ENCODE data around the gene KCNJ15.

The KCNJ15 gene

DNA sequence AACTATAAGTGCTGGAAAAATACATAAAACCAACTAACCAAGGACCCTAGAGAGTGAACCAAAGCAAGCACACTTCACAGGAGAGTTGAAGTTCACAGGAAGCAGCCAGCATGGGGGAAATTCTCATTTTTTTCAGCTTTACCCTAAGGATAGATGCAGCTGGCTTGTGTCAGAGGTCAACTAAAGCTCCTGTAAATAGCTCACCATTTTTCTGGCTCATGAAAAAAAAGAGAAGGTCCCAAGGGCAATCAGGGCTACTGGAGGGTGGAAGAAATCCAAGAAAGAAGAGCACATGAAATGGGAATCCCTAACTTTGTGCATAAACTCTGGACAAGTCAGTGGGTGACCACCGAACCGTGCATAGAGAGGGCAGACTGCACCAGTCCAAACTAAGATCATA is 58.3 kb downstream of the KCNJ15 start:
- TF ChIP-seq, protein P1, sequence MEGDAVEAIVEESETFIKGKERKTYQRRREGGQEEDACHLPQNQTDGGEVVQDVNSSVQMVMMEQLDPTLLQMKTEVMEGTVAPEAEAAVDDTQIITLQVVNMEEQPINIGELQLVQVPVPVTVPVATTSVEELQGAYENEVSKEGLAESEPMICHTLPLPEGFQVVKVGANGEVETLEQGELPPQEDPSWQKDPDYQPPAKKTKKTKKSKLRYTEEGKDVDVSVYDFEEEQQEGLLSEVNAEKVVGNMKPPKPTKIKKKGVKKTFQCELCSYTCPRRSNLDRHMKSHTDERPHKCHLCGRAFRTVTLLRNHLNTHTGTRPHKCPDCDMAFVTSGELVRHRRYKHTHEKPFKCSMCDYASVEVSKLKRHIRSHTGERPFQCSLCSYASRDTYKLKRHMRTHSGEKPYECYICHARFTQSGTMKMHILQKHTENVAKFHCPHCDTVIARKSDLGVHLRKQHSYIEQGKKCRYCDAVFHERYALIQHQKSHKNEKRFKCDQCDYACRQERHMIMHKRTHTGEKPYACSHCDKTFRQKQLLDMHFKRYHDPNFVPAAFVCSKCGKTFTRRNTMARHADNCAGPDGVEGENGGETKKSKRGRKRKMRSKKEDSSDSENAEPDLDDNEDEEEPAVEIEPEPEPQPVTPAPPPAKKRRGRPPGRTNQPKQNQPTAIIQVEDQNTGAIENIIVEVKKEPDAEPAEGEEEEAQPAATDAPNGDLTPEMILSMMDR (IDR thresholded peaks at IDR 0.05; ENCODE audit: extremely low read depth, insufficient read depth, missing control alignments), result no peak
- in situ Hi-C loops (cut with MboI; ENCODE audit: low pct_unique_long_range_greater_than_20kb, low sequenced_read_pairs, unreplicated experiment), result no loop called here
- DNase-seq (ENCODE audit: low spot score), result no peak

DNA sequence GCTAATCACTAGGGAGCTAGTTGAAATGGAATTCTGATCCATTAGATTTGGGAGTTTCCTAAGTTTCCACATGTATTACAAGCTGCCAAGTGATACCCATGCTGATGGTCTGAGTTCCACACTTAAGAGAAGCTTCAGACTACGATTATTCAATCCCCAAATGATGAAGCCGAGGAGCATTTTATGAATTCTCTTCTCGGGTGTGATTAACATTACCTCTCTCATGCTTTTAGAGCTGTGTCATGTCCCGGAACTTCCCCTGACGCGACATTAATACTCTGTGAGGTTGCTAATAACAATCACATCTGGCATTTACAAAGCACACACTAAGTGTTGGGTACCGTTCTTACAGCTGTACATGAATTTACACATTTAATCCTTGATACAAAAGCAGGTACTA is 63.0 kb downstream of the KCNJ15 start:
- DNase-seq (ENCODE audit: low spot score), result no peak
- in situ Hi-C loops (cut with MboI; ENCODE audit: low pct_unique_long_range_greater_than_20kb, low sequenced_read_pairs, unreplicated experiment), result no loop called here

DNA sequence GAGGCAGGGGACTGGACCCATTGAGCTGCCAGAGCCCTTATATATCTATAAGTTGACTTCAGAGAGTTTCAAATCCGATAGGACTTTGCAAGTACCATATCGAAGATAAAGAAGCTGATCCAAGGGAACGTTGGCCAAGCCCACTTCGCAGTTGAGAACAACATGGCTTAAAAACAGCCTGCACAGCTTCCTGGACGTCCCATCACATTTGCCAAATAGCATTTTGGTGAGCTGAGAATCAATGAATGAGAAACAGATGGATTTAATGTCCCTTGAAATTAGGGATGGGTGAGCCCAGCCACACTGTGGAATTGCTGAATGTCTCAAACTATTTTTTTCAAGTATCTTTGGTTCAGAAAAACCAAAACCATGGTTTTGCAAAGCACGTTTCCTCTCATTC is 64.8 kb downstream of the KCNJ15 start:
- DNase-seq (ENCODE audit: low spot score), result no peak
- TF ChIP-seq, protein P1 (IDR thresholded peaks at IDR 0.05; ENCODE audit: extremely low read depth, insufficient read depth, missing control alignments), result no peak
- in situ Hi-C loops (cut with MboI; ENCODE audit: low pct_unique_long_range_greater_than_20kb, low sequenced_read_pairs, unreplicated experiment), result no loop called here

More for the DNA sequence above, 63.0 kb downstream of the KCNJ15 start:
- TF ChIP-seq, protein P1 (IDR thresholded peaks at IDR 0.05; ENCODE audit: extremely low read depth, insufficient read depth, missing control alignments), result no peak

DNA sequence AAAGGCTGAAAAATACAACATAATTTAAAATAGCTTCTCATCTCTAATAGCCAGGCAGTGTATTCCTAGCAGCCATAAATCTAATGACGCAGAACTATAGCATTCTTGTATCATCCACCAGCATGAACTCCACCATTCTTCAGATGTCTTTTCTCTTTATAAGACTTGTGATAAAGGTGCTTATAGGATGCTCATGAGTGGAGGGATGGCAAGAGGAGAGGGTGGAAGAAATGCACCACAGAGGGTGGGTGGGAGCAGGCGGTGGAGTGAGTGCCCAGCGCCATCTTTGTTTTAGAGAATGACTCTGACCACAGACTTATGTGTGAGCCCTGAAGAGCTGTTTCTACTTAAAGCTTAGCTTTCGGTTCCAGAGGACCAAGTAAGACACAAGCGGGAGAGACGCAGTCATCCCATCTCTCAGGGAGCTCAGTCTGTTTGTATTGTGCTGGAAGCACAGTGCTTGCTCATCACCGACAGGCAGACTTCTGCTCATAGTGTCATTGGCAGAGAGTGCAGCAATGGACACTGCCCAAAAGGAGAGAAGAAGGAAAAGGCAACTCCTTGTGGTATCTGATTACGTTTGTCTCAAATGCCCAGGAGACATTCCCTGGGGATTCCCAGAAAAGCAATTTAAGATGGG is 65.6 kb downstream of the KCNJ15 start:
- no peak for DNase-seq (ENCODE audit: low spot score)

DNA sequence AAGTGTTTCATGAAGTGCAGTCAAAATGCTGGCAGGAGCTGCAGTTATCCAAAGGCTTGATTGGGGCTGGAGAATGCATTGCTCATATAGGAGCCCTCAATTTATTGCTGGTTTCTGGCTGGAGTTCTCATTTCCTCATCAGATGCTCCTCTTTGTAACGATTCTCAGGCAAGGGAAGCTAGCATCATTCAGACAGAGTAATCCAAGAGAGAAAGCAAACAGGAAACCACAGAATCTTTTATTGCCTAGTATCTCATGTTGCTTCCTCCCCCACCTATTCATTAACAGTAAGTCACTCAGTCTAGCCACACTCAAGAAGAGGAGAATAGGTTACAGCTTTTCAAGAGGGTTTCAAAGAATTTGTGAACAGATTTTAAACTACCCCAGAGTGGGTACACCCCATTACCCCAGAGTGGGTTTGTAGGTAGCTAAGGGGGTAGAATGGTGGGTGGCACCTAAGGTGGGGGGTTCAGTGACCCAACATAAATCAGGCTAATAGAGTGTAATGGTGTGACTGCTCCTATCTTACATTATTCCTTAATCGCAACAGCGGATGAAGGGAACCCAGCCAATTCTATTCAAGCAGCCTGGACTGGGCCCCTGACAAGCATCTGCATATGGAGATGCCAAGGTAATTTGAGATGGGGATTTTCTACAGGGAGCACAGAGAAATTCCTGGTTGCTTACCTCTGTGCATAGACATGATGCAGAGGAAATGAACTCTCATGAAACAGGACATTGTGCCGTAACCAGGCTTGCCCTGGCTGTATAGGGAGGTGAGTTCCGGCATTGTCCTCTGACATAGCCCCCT is 67.1 kb downstream of the KCNJ15 start:
- DNase-seq (ENCODE audit: low spot score), result no peak
- in situ Hi-C loops (cut with MboI; ENCODE audit: low pct_unique_long_range_greater_than_20kb, low sequenced_read_pairs, unreplicated experiment), result no loop called here
- TF ChIP-seq, protein P1 (IDR thresholded peaks at IDR 0.05; ENCODE audit: extremely low read depth, insufficient read depth, missing control alignments), result no peak

More for the DNA sequence above, 65.6 kb downstream of the KCNJ15 start:
- TF ChIP-seq, protein P1 (IDR thresholded peaks at IDR 0.05; ENCODE audit: extremely low read depth, insufficient read depth, missing control alignments), result no peak
- in situ Hi-C loops (cut with MboI; ENCODE audit: low pct_unique_long_range_greater_than_20kb, low sequenced_read_pairs, unreplicated experiment), result no loop called here

DNA sequence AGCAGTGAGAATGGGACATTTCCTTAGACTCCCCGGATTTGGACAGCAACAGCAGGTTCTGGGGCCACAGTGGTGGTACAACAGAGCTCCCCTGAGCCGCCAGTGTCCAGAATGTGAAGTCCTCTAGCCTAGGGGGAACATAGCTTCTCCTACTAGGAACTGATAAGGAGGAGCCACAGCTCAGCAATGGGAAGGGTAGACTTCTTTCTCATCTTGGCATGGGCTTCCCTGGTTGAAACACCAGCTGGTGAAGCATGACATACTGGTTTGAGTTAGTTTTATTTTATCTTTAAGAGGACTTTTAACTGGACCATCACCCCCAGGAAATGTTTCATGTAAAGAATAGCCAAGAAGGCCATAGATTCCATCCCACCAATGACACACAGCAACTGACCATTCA is 68.4 kb downstream of the KCNJ15 start:
- TF ChIP-seq, protein P1 (IDR thresholded peaks at IDR 0.05; ENCODE audit: extremely low read depth, insufficient read depth, missing control alignments), result no peak
- in situ Hi-C loops (cut with MboI; ENCODE audit: low pct_unique_long_range_greater_than_20kb, low sequenced_read_pairs, unreplicated experiment), result no loop called here
- no peak for DNase-seq (ENCODE audit: low spot score)
